Endometrium (tissue), 2 donors: ENCODE data around the gene TBC1D22A.

Experiments used
- FAIRE-seq: peaks from 2 replicates; lab custom pipeline; 2012; peaks lifted over from hg19 to GRCh38; lab: Jason Lieb, UNC
- donor health status: control.
- donor health status: control.

TBC1D22A gene

GRCh38 chr22:47032956-47033647, 270.7 kb downstream of the TBC1D22A start:
- FAIRE-seq, result no peak

GRCh38 chr22:47033648-47034000, 271.2 kb downstream of the TBC1D22A start:
- no peak for FAIRE-seq

- FAIRE-seq, result no peak
These were observed 271.8 kb downstream of the TBC1D22A start for GRCh38 chr22:47034076-47034808.

GRCh38 chr22:47034905-47035419, 272.5 kb downstream of the TBC1D22A start:
- FAIRE-seq, result no peak

- no peak for FAIRE-seq
These were observed 273.0 kb downstream of the TBC1D22A start for GRCh38 chr22:47035425-47035881.

GRCh38 chr22:47036352-47036751, 273.9 kb downstream of the TBC1D22A start:
- FAIRE-seq, result no peak

GRCh38 chr22:47036936-47037485, 274.6 kb downstream of the TBC1D22A start:
- no peak for FAIRE-seq

- FAIRE-seq, result no peak
These were observed 275.9 kb downstream of the TBC1D22A start for GRCh38 chr22:47038206-47038835.

- FAIRE-seq, result no peak
These were observed 276.9 kb downstream of the TBC1D22A start for GRCh38 chr22:47039356-47039755.

GRCh38 chr22:47040486-47041270, 278.2 kb downstream of the TBC1D22A start:
- FAIRE-seq, result no peak

- no peak for FAIRE-seq
These were observed 279.0 kb downstream of the TBC1D22A start for GRCh38 chr22:47041271-47042115.

GRCh38 chr22:47042116-47042825, 279.8 kb downstream of the TBC1D22A start:
- FAIRE-seq, result no peak

- no peak for FAIRE-seq
These were observed 280.5 kb downstream of the TBC1D22A start for GRCh38 chr22:47042861-47043496.

- no peak for FAIRE-seq
These were observed 281.6 kb downstream of the TBC1D22A start for GRCh38 chr22:47043835-47044721.

- no peak for FAIRE-seq
These were observed 282.5 kb downstream of the TBC1D22A start for GRCh38 chr22:47044722-47045535.

- FAIRE-seq, result no peak
These were observed 283.4 kb downstream of the TBC1D22A start for GRCh38 chr22:47045691-47046410.

- no peak for FAIRE-seq
These were observed 284.1 kb downstream of the TBC1D22A start for GRCh38 chr22:47046411-47047065.
